GM23338 (cell line): ENCODE measurements around the gene SPEM2. TPM values are rescaled to one million over a fixed set of nuclear protein-coding genes. Genes with fewer than 3 reads are reported as not detected.

Source experiments
- ATAC-seq: fragments of 200-7000 bp; cut with Tn5 transposase; 3 replicates; pipeline ENCODE4 v1.9.1; 2020
- DNase-seq: peaks from one replicate; pipeline ENCODE4 v3.0.0-alpha.2; 2015; ENCODE audit warnings: low spot score
- H2AFZ ChIP-seq: fragments of 200-600 bp; sonication (generic); 2 replicates; pipeline ENCODE4 v1.8.0; 2016; ENCODE audit warnings: antibody characterized with exemption, mild to moderate bottlenecking, moderate library complexity
- H3F3A ChIP-seq: fragments of 200-600 bp; sonication (generic); replicated peaks from 2 replicates; pipeline ENCODE4 v1.8.0; 2017; ENCODE audit warnings: antibody characterized with exemption, mixed run types, low read depth
- H3K27ac ChIP-seq: fragments of 200-600 bp; sonication (generic); 2 replicates; pipeline ENCODE4 v1.6.1; 2016; ENCODE audit warnings: low read depth
- H3K27me3 ChIP-seq: fragments of 200-600 bp; sonication (generic); 2 replicates; pipeline ENCODE4 v1.8.0; 2016; ENCODE audit warnings: mild to moderate bottlenecking, mixed run types, moderate library complexity; ENCODE audit not compliant: insufficient read depth
- H3K36me3 ChIP-seq: fragments of 200-600 bp; sonication (generic); 2 replicates; pipeline ENCODE4 v1.8.0; 2016; ENCODE audit warnings: mild to moderate bottlenecking; ENCODE audit not compliant: insufficient read depth
- H3K4me1 ChIP-seq: fragments of 200-600 bp; sonication (generic); 2 replicates; pipeline ENCODE4 v1.8.0; 2016; ENCODE audit warnings: mild to moderate bottlenecking, moderate library complexity; ENCODE audit not compliant: insufficient read depth
- H3K4me2 ChIP-seq: fragments of 200-600 bp; sonication (generic); 2 replicates; pipeline ENCODE4 v1.7.1; 2017; ENCODE audit warnings: mixed run types
- H3K4me3 ChIP-seq: fragments of 200-600 bp; sonication (generic); 2 replicates; pipeline ENCODE4 v1.6.1; 2016; ENCODE audit warnings: mixed run types
- H3K79me2 ChIP-seq: fragments of 200-600 bp; sonication (generic); replicated peaks from 2 replicates; pipeline ENCODE4 v1.8.0; 2017; ENCODE audit warnings: mild to moderate bottlenecking; ENCODE audit not compliant: insufficient read depth
- H3K9me2 ChIP-seq: fragments of 200-600 bp; sonication (generic); 2 replicates; pipeline ENCODE4 v1.8.0; 2017; ENCODE audit not compliant: insufficient read depth
- H4K20me1 ChIP-seq: fragments of 200-600 bp; sonication (generic); replicated peaks from 2 replicates; pipeline ENCODE4 v1.8.0; 2017; ENCODE audit warnings: mild to moderate bottlenecking; ENCODE audit not compliant: insufficient read depth
- H3K27ac Mint-ChIP-seq: 2 replicates; pipeline ENCODE4 v1.8.0; 2020; ENCODE audit warnings: inconsistent platforms, mild to moderate bottlenecking, moderate library complexity, mixed read lengths
- H3K27me3 Mint-ChIP-seq: 3 replicates; pipeline ENCODE4 v1.8.0; 2022; ENCODE audit warnings: low read depth, mild to moderate bottlenecking, moderate library complexity, mixed read lengths, inconsistent platforms; ENCODE audit not compliant: insufficient read depth, poor library complexity
- H3K36me3 Mint-ChIP-seq: 3 replicates; pipeline ENCODE4 v1.8.0; 2021; ENCODE audit warnings: low read depth, mild to moderate bottlenecking, inconsistent platforms, moderate library complexity, mixed read lengths
- H3K4me1 Mint-ChIP-seq: 3 replicates; pipeline ENCODE4 v1.8.0; 2020; ENCODE audit warnings: mild to moderate bottlenecking, inconsistent platforms, mixed read lengths
- H3K4me3 Mint-ChIP-seq: 3 replicates; pipeline ENCODE4 v1.8.0; 2021; ENCODE audit warnings: moderate library complexity, mild to moderate bottlenecking, inconsistent platforms, mixed read lengths
- H3K9me3 Mint-ChIP-seq: 3 replicates; pipeline ENCODE4 v1.8.0; 2020; ENCODE audit warnings: moderate library complexity, mild to moderate bottlenecking, inconsistent platforms, mixed read lengths
- CREB1 ChIP-seq: fragments of 250-450 bp; sonication (Bioruptor Pico); IDR thresholded peaks from 2 replicates; pipeline ENCODE4 v1.5.0; 2020; ENCODE audit warnings: low read depth, mild to moderate bottlenecking, moderate library complexity
- CTCF ChIP-seq, 2 experiments: fragments of 200-600 bp in 1 of 2; sonication (generic) in 1 of 2; conservative IDR thresholded peaks; 2 replicates each; pipeline versions ENCODE4 v1.5.1 to v1.6.1; 2016 to 2017; ENCODE audit warnings: antibody characterized with exemption in 2 of 2, low read depth in 2 of 2, mild to moderate bottlenecking in 2 of 2, moderate library complexity in 1 of 2
- ETS1 ChIP-seq: IDR thresholded peaks from 2 replicates; pipeline ENCODE4 v1.6.1; 2016; ENCODE audit warnings: antibody characterized with exemption
- EZH2 ChIP-seq: fragments of 200-600 bp; sonication (generic); IDR thresholded peaks from one replicate; pipeline ENCODE4 v1.8.0; 2017; ENCODE audit warnings: antibody characterized with exemption, mild to moderate bottlenecking, low read depth; ENCODE audit not compliant: unreplicated experiment
- JUNB ChIP-seq: IDR thresholded peaks from one replicate; pipeline ENCODE4 v1.6.1; 2016; ENCODE audit warnings: antibody characterized with exemption; ENCODE audit not compliant: unreplicated experiment
- NANOG ChIP-seq: IDR thresholded peaks from 2 replicates; pipeline ENCODE4 v1.6.1; 2016; ENCODE audit warnings: antibody characterized with exemption, borderline replicate concordance
- POLR2AphosphoS5 ChIP-seq: IDR thresholded peaks from 2 replicates; pipeline ENCODE4 v1.6.1; 2016; ENCODE audit warnings: antibody characterized with exemption, low read depth
- REST ChIP-seq: IDR thresholded peaks from one replicate; pipeline ENCODE4 v1.6.1; 2018; ENCODE audit warnings: antibody characterized with exemption; ENCODE audit not compliant: unreplicated experiment
- STAT1 ChIP-seq: IDR thresholded peaks from one replicate; pipeline ENCODE4 v1.6.1; 2016; ENCODE audit warnings: antibody characterized with exemption; ENCODE audit not compliant: unreplicated experiment
- ZNF114 ChIP-seq: fragments of 250-450 bp; sonication (Bioruptor Pico); IDR thresholded peaks from 2 replicates; pipeline ENCODE4 v1.5.0; 2020; ENCODE audit warnings: mild to moderate bottlenecking, moderate library complexity
- ZNF462 ChIP-seq: fragments of 250-450 bp; sonication (Bioruptor Pico); IDR thresholded peaks from 2 replicates; pipeline ENCODE4 v1.5.0; 2020; ENCODE audit warnings: mild to moderate bottlenecking, moderate library complexity
- polyA plus RNA-seq: library from polyadenylated mRNA; unstranded; fragments of >200 nt; fragmentation: Nextera tagmentation; extraction: Ambion mirVana; gene quantifications from 2 replicates; pipeline ENCODE4 v1.2.1, GENCODE V29; 2016
- total RNA-seq: library from RNA; depleted of rRNA; stranded (reverse); fragments of >200 nt; shearing (Covaris generic); gene quantifications from 2 replicates; pipeline ENCODE4 v1.2.3, GENCODE V29; 2014

Gene SPEM2
- total and polyA plus RNA-seq, 2 experiments from 2014 or later, result not detected

- ATAC-seq, result no peak
- H2AFZ ChIP-seq, result no peak overlapping the region
- peaks cover 33% of the 10 kb centered on the region for H3K36me3 Mint-ChIP-seq
- no peaks in the 10 kb centered on the region for H3K9me2 ChIP-seq
- H3K4me3 Mint-ChIP-seq, result no peak overlapping the region
- no peaks in the 10 kb centered on the region for H3K9me3 Mint-ChIP-seq
- no peak overlapping the region for H3K4me3 ChIP-seq
- H4K20me1 ChIP-seq, result peaks cover 12% of the 10 kb centered on the region
- TF ChIP-seq POLR2AphosphoS5 (no peak), ETS1 (no peak), ZNF462 (CRISPR knock-in tag) (no peak), STAT1 (no peak), NANOG (no peak), JUNB (no peak), EZH2 (no peak), ZNF114 (CRISPR knock-in tag) (no peak), CTCF (conservative IDR thresholded peaks at IDR 0.05; ENCODE audit: low read depth in 2 of 2) (no peak), REST (no peak), CREB1 (CRISPR knock-in tag) (no peak)
- H3K27me3 Mint-ChIP-seq, result peaks cover 19% of the 10 kb centered on the region
- H3K27ac ChIP-seq, result no peak overlapping the region
- H3K79me2 ChIP-seq, result no peaks in the 10 kb centered on the region
- peaks cover 17% of the 10 kb centered on the region; the same call in 1 of the 2 replicates for H3F3A ChIP-seq
- no peak for DNase-seq
- H3K36me3 ChIP-seq, result peaks cover 4% of the 10 kb centered on the region
- H3K4me1 ChIP-seq, result peaks cover 5% of the 10 kb centered on the region
- no peaks in the 10 kb centered on the region for H3K27me3 ChIP-seq
- H3K4me2 ChIP-seq, result no peak overlapping the region
- H3K27ac Mint-ChIP-seq, result no peak overlapping the region
- H3K4me1 Mint-ChIP-seq, result peaks cover 25% of the 10 kb centered on the region
Measured at GRCh38 chr17:7388856-7389255, 36.6 kb upstream of the SPEM2 start.
